SK-N-SH (cell line): ENCODE results near the gene MPHOSPH8. TPM values are rescaled to one million over a fixed set of nuclear protein-coding genes. Genes with fewer than 3 reads are reported as not detected.

ENCODE experiments used
- CTCF ChIA-PET: fragments of 300-600, 350-600 bp; formaldehyde crosslinking; extraction: SDS; loops from one replicate; lab custom pipeline; 2021; lab: Yijun Ruan, JAX
- POLR2A ChIA-PET: fragments of 350-600 bp; sonication (Branson Sonifier 250); formaldehyde crosslinking; extraction: SDS; loops from one replicate; lab custom pipeline; 2020; ENCODE audit warnings: antibody characterized with exemption, inconsistent platforms; lab: Yijun Ruan, JAX
- DNase-seq: peaks from one replicate; pipeline ENCODE4 v3.0.0; 2012
- H2AFZ ChIP-seq: fragments of 200-600 bp; sonication (generic); 2 replicates; pipeline ENCODE4 v1.8.1; 2016; ENCODE audit warnings: antibody characterized with exemption, mild to moderate bottlenecking, low read depth
- H3F3A ChIP-seq: fragments of 200-600 bp; sonication (generic); replicated peaks from 2 replicates; pipeline ENCODE3; 2016; ENCODE audit warnings: antibody characterized with exemption, mild to moderate bottlenecking; ENCODE audit not compliant: insufficient read depth
- H3K27ac ChIP-seq, 2 experiments: fragments of 200-500 bp in 1 of 2; fragments of 200-600 bp in 1 of 2; sonication (Bioruptor generic) in 1 of 2; sonication (generic), shearing (Covaris generic) in 1 of 2; 2 replicates each; pipeline versions ENCODE4 v1.5.1 to v1.6.1; 2014 to 2016; ENCODE audit warnings: low read depth in 2 of 2, inconsistent platforms in 1 of 2, low read length in 1 of 2, mild to moderate bottlenecking in 1 of 2, mixed read lengths in 1 of 2
- H3K27me3 ChIP-seq: fragments of 200-600 bp; sonication (generic), shearing (Covaris generic); 2 replicates; pipeline ENCODE4 v1.6.1; 2016; ENCODE audit warnings: mixed run types; ENCODE audit not compliant: insufficient read depth
- H3K36me3 ChIP-seq, 2 experiments: fragments of 200-500 bp in 1 of 2; fragments of 200-600 bp in 1 of 2; sonication (Bioruptor generic) in 1 of 2; sonication (generic) in 1 of 2; replicated peaks in 1 of 2; 2 replicates each; pipeline versions ENCODE3 to v1.5.1; 2014 to 2016; ENCODE audit warnings: low read length in 1 of 2, mild to moderate bottlenecking in 1 of 2; ENCODE audit not compliant: insufficient read depth in 2 of 2, control insufficient read depth in 1 of 2
- H3K4me1 ChIP-seq, 2 experiments: fragments of 200-500 bp in 1 of 2; fragments of 200-600 bp in 1 of 2; sonication (Bioruptor generic) in 1 of 2; sonication (generic), shearing (Covaris generic) in 1 of 2; 2 replicates each; pipeline versions ENCODE4 v1.5.1 to v1.6.1; 2014 to 2016; ENCODE audit warnings: low read depth in 1 of 2, low read length in 1 of 2, mixed run types in 1 of 2; ENCODE audit not compliant: insufficient read depth in 2 of 2, control insufficient read depth in 1 of 2
- H3K4me2 ChIP-seq: fragments of 200-600 bp; sonication (generic), shearing (Covaris generic); 2 replicates; pipeline ENCODE4 v1.6.1; 2017; ENCODE audit warnings: mixed run types
- H3K4me3 ChIP-seq, 2 experiments: fragments of 200-500 bp in 1 of 2; fragments of 200-600 bp in 1 of 2; sonication (Bioruptor generic) in 1 of 2; sonication (generic), shearing (Covaris generic) in 1 of 2; 2 replicates each; pipeline versions ENCODE4 v1.5.1 to v1.8.1; 2014 to 2016; ENCODE audit warnings: low read depth in 2 of 2, inconsistent platforms in 1 of 2, low read length in 1 of 2, mild to moderate bottlenecking in 1 of 2, mixed read lengths in 1 of 2, moderate library complexity in 1 of 2
- H3K79me2 ChIP-seq: fragments of 200-600 bp; sonication (generic); 2 replicates; pipeline ENCODE4 v1.8.1; 2017; ENCODE audit warnings: mild to moderate bottlenecking; ENCODE audit not compliant: insufficient read depth
- H3K9ac ChIP-seq: fragments of 200-600 bp; sonication (generic); 2 replicates; pipeline ENCODE4 v1.6.1; 2017; ENCODE audit warnings: mixed run types
- H3K9me2 ChIP-seq: fragments of 200-600 bp; sonication (generic); 2 replicates; pipeline ENCODE4 v1.6.1; 2017; ENCODE audit warnings: mixed run types
- H3K9me3 ChIP-seq: fragments of 200-600 bp; sonication (generic); 2 replicates; pipeline ENCODE4 v1.6.1; 2017; ENCODE audit warnings: mixed run types, mild to moderate bottlenecking, moderate library complexity
- H4K20me1 ChIP-seq: fragments of 200-600 bp; sonication (generic); 2 replicates; pipeline ENCODE4 v1.6.1; 2017; ENCODE audit warnings: mild to moderate bottlenecking, mixed run types; ENCODE audit not compliant: insufficient read depth
- FOXJ3 ChIP-seq: sonication (generic); formaldehyde crosslinking; IDR thresholded peaks from 2 replicates; pipeline ENCODE4 v1.5.1; 2020; ENCODE audit warnings: mild to moderate bottlenecking, missing genetic modification reagents
- GABPA ChIP-seq: IDR thresholded peaks from 2 replicates; pipeline ENCODE4 v1.4.0; 2012; ENCODE audit warnings: low read depth, mild to moderate bottlenecking
- RCOR1 ChIP-seq: fragments of 150-350 bp; IDR thresholded peaks from 2 replicates; pipeline ENCODE4 v1.6.1; 2017; ENCODE audit warnings: antibody characterized with exemption, low read length
- RFX5 ChIP-seq: IDR thresholded peaks from 2 replicates; pipeline ENCODE4 v1.6.1; 2012; ENCODE audit warnings: mild to moderate bottlenecking, improper control_type of control experiment, low read length
- RXRA ChIP-seq: IDR thresholded peaks from 2 replicates; pipeline ENCODE4 v1.4.0; 2012; ENCODE audit warnings: low read depth, mild to moderate bottlenecking, borderline replicate concordance
- YY1 ChIP-seq: IDR thresholded peaks from 2 replicates; pipeline ENCODE4 v1.4.0; 2012; ENCODE audit warnings: low read depth, mild to moderate bottlenecking
- WGBS: methylation state at CpG from one replicate; pipeline ENCODE4 v1.1.6; 2017; ENCODE audit warnings: low lambda C conversion rate; 5-methylcytosine and 5-hydroxymethylcytosine counted together
- polyA plus RNA-seq, 3 experiments: library from polyadenylated mRNA; depleted of rRNA; stranded (reverse); fragments of >200 nt; gene quantifications; 2 replicates each; pipeline ENCODE4 v1.2.3, GENCODE V29; 2012
- TF ChIP-seq, protein P1 (sequence below): IDR thresholded peaks from 2 replicates; pipeline ENCODE4 v1.6.1; 2012; ENCODE audit warnings: mild to moderate bottlenecking, low read depth, low read length, moderate library complexity
- TF ChIP-seq, protein P2 (sequence below): fragments of 200-600 bp; sonication (generic); IDR thresholded peaks from 2 replicates; pipeline ENCODE4 v1.6.1; 2017; ENCODE audit warnings: antibody characterized with exemption, mild to moderate bottlenecking, moderate library complexity
- TF ChIP-seq, protein P3 (sequence below): fragments of 150-350 bp; IDR thresholded peaks from 2 replicates; pipeline ENCODE4 v1.6.1; 2017; ENCODE audit warnings: antibody characterized with exemption, low read length, low read depth, borderline replicate concordance
- TF ChIP-seq, protein P4 (sequence below): fragments of 150-350 bp; IDR thresholded peaks from 2 replicates; pipeline ENCODE4 v1.6.1; 2016; ENCODE audit warnings: mild to moderate bottlenecking, low read depth, low read length

MPHOSPH8 gene
- polyA plus RNA-seq, 1 of the 3 experiments (the other 2 are of a cell fraction) = 11.1 TPM

DNA sequence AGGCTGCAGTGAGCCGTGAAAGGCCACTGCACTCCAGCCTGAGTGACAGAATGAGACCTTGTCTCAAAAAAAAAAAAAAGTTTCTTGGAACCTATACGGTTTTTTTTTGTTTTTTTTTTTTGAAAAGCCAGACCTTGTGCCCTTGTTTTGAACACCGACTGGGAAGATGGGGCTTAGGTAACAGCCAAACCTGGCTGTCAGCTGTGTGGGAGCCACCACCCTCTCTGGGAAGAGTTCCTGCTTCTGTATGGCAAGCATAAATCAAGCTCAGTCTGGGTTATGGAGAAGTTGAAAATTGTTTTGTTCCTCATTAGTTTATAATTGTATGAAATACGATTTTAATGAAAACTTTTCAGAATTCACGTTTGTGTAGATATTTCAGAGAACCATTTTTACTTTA lies 39.5 kb downstream of the MPHOSPH8 start:
- no peaks in the 10 kb centered on the region for H3K27me3 ChIP-seq
- peaks cover 67 to 72% of the 10 kb centered on the region in 2 experiments for H3K36me3 ChIP-seq
- no peak overlapping the region for H3K27ac ChIP-seq
- no peak overlapping the region for H3K4me3 ChIP-seq
- H4K20me1 ChIP-seq = no peaks in the 10 kb centered on the region
- peaks cover 27% of the 10 kb centered on the region for H3F3A ChIP-seq
- ChIA-PET CTCF (no interaction called here), POLR2A (no interaction called here)
- peaks cover 4 to 6% of the 10 kb centered on the region in 2 experiments; a peak in 2 of 4 replicates for H3K4me1 ChIP-seq
- no peaks in the 10 kb centered on the region for H3K9me3 ChIP-seq
- WGBS = 69% methylated on average over 5 of the region's 5 CpGs
- no peak overlapping the region for H3K4me2 ChIP-seq
- no peaks in the 10 kb centered on the region for H3K9me2 ChIP-seq
- no peaks in the 10 kb centered on the region for H3K79me2 ChIP-seq
- no peak overlapping the region for H2AFZ ChIP-seq
- H3K9ac ChIP-seq = no peak overlapping the region
- no peak for DNase-seq
- TF ChIP-seq GABPA (no peak), YY1 (no peak), FOXJ3 (CRISPR knock-in tag) (no peak), RFX5 (no peak), RCOR1 (no peak), RXRA (no peak)
- TF ChIP-seq, protein P1, sequence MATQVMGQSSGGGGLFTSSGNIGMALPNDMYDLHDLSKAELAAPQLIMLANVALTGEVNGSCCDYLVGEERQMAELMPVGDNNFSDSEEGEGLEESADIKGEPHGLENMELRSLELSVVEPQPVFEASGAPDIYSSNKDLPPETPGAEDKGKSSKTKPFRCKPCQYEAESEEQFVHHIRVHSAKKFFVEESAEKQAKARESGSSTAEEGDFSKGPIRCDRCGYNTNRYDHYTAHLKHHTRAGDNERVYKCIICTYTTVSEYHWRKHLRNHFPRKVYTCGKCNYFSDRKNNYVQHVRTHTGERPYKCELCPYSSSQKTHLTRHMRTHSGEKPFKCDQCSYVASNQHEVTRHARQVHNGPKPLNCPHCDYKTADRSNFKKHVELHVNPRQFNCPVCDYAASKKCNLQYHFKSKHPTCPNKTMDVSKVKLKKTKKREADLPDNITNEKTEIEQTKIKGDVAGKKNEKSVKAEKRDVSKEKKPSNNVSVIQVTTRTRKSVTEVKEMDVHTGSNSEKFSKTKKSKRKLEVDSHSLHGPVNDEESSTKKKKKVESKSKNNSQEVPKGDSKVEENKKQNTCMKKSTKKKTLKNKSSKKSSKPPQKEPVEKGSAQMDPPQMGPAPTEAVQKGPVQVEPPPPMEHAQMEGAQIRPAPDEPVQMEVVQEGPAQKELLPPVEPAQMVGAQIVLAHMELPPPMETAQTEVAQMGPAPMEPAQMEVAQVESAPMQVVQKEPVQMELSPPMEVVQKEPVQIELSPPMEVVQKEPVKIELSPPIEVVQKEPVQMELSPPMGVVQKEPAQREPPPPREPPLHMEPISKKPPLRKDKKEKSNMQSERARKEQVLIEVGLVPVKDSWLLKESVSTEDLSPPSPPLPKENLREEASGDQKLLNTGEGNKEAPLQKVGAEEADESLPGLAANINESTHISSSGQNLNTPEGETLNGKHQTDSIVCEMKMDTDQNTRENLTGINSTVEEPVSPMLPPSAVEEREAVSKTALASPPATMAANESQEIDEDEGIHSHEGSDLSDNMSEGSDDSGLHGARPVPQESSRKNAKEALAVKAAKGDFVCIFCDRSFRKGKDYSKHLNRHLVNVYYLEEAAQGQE = no peak
- TF ChIP-seq, protein P2, sequence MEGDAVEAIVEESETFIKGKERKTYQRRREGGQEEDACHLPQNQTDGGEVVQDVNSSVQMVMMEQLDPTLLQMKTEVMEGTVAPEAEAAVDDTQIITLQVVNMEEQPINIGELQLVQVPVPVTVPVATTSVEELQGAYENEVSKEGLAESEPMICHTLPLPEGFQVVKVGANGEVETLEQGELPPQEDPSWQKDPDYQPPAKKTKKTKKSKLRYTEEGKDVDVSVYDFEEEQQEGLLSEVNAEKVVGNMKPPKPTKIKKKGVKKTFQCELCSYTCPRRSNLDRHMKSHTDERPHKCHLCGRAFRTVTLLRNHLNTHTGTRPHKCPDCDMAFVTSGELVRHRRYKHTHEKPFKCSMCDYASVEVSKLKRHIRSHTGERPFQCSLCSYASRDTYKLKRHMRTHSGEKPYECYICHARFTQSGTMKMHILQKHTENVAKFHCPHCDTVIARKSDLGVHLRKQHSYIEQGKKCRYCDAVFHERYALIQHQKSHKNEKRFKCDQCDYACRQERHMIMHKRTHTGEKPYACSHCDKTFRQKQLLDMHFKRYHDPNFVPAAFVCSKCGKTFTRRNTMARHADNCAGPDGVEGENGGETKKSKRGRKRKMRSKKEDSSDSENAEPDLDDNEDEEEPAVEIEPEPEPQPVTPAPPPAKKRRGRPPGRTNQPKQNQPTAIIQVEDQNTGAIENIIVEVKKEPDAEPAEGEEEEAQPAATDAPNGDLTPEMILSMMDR = no peak
- TF ChIP-seq, protein P3, sequence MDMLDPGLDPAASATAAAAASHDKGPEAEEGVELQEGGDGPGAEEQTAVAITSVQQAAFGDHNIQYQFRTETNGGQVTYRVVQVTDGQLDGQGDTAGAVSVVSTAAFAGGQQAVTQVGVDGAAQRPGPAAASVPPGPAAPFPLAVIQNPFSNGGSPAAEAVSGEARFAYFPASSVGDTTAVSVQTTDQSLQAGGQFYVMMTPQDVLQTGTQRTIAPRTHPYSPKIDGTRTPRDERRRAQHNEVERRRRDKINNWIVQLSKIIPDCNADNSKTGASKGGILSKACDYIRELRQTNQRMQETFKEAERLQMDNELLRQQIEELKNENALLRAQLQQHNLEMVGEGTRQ = no peak
- TF ChIP-seq, protein P4, sequence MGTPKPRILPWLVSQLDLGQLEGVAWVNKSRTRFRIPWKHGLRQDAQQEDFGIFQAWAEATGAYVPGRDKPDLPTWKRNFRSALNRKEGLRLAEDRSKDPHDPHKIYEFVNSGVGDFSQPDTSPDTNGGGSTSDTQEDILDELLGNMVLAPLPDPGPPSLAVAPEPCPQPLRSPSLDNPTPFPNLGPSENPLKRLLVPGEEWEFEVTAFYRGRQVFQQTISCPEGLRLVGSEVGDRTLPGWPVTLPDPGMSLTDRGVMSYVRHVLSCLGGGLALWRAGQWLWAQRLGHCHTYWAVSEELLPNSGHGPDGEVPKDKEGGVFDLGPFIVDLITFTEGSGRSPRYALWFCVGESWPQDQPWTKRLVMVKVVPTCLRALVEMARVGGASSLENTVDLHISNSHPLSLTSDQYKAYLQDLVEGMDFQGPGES = no peak
